H9 (cell line): ENCODE results near the gene FARSB. TPM values are rescaled to one million over a fixed set of nuclear protein-coding genes. Genes with fewer than 3 reads are reported as not detected.

Experiments
- DNase-seq: peaks from one replicate; pipeline ENCODE4 v3.0.0-alpha.2; 2017
- H2AFZ ChIP-seq: one replicate; pipeline ENCODE4 v1.6.1; 2013; ENCODE audit warnings: mild to moderate bottlenecking, low read length, control low read depth, moderate library complexity
- H2AK5ac ChIP-seq: 2 replicates; pipeline ENCODE4 v1.6.1; 2013; ENCODE audit warnings: low read length, control low read depth, mixed read lengths; ENCODE audit not compliant: insufficient read length
- H2BK120ac ChIP-seq: one replicate; pipeline ENCODE4 v1.6.1; 2013; ENCODE audit warnings: low read depth, mild to moderate bottlenecking, low read length, control low read depth, inconsistent platforms; ENCODE audit not compliant: poor library complexity, severe bottlenecking
- H2BK12ac ChIP-seq: 2 replicates; pipeline ENCODE4 v1.6.1; 2013; ENCODE audit warnings: low read length, control low read depth, mixed read lengths, low read depth; ENCODE audit not compliant: insufficient read length
- H2BK15ac ChIP-seq: 2 replicates; pipeline ENCODE4 v1.6.1; 2013; ENCODE audit warnings: low read depth, low read length, control low read depth
- H2BK20ac ChIP-seq: one replicate; pipeline ENCODE4 v1.6.1; 2013; ENCODE audit warnings: low read depth, mild to moderate bottlenecking, low read length, control low read depth, inconsistent platforms; ENCODE audit not compliant: poor library complexity, severe bottlenecking
- H2BK5ac ChIP-seq: 2 replicates; pipeline ENCODE4 v1.6.1; 2013; ENCODE audit warnings: low read length, control low read depth, mixed read lengths; ENCODE audit not compliant: insufficient read length
- H3K14ac ChIP-seq: 2 replicates; pipeline ENCODE4 v1.6.1; 2013; ENCODE audit warnings: low read length, control low read depth; ENCODE audit not compliant: insufficient read depth
- H3K18ac ChIP-seq: 2 replicates; pipeline ENCODE4 v1.6.1; 2013; ENCODE audit warnings: low read depth, mild to moderate bottlenecking, mixed read lengths, low read length, control low read depth; ENCODE audit not compliant: insufficient read length
- H3K23ac ChIP-seq: 2 replicates; pipeline ENCODE4 v1.6.1; 2013; ENCODE audit warnings: low read length, control low read depth, mixed read lengths, low read depth; ENCODE audit not compliant: insufficient read length
- H3K23me2 ChIP-seq: 2 replicates; pipeline ENCODE4 v1.6.1; 2013; ENCODE audit warnings: low read depth, mild to moderate bottlenecking, mixed read lengths, low read length, control low read depth; ENCODE audit not compliant: insufficient read length, poor library complexity, severe bottlenecking
- H3K27ac ChIP-seq: 2 replicates; pipeline ENCODE4 v1.5.1; 2013; ENCODE audit warnings: low read length, control low read depth, mixed read lengths, low read depth; ENCODE audit not compliant: insufficient read length
- H3K27me3 ChIP-seq: 2 replicates; pipeline ENCODE4 v1.6.1; 2013; ENCODE audit warnings: low read length, control low read depth, inconsistent platforms; ENCODE audit not compliant: insufficient read depth
- H3K4ac ChIP-seq: 2 replicates; pipeline ENCODE4 v1.6.1; 2013; ENCODE audit warnings: low read depth, mild to moderate bottlenecking, control low read depth, inconsistent platforms, low read length, moderate library complexity
- H3K4me1 ChIP-seq: 2 replicates; pipeline ENCODE4 v1.6.1; 2013; ENCODE audit warnings: low read length, control low read depth, inconsistent platforms; ENCODE audit not compliant: insufficient read depth
- H3K4me2 ChIP-seq: 2 replicates; pipeline ENCODE4 v1.6.1; 2013; ENCODE audit warnings: low read length, control low read depth, mixed read lengths; ENCODE audit not compliant: insufficient read length, insufficient read depth
- H3K56ac ChIP-seq: 2 replicates; pipeline ENCODE4 v1.6.1; 2013; ENCODE audit warnings: low read depth, mild to moderate bottlenecking, mixed read lengths, low read length, control low read depth; ENCODE audit not compliant: insufficient read length
- H3K79me1 ChIP-seq: 2 replicates; pipeline ENCODE4 v1.6.1; 2013; ENCODE audit warnings: low read depth, mild to moderate bottlenecking, moderate library complexity, low read length, control low read depth, inconsistent platforms; ENCODE audit not compliant: insufficient read depth, poor library complexity, severe bottlenecking
- H3K79me2 ChIP-seq: 2 replicates; pipeline ENCODE4 v1.6.1; 2013; ENCODE audit warnings: low read length, control low read depth, inconsistent platforms; ENCODE audit not compliant: insufficient read depth
- H3K9ac ChIP-seq: 2 replicates; pipeline ENCODE4 v1.6.1; 2013; ENCODE audit warnings: low read length, control low read depth, mixed read lengths; ENCODE audit not compliant: insufficient read length; ENCODE audit errors: extremely low read depth
- H3K9me3 ChIP-seq: one replicate; pipeline ENCODE4 v1.6.1; 2013; ENCODE audit warnings: low read depth, low read length, inconsistent platforms; ENCODE audit not compliant: control insufficient read depth
- H3T11ph ChIP-seq: one replicate; pipeline ENCODE4 v1.6.1; 2013; ENCODE audit warnings: mild to moderate bottlenecking, low read length, control low read depth, inconsistent platforms
- H4K20me1 ChIP-seq: one replicate; pipeline ENCODE4 v1.6.1; 2013; ENCODE audit not compliant: control insufficient read depth, insufficient read length, insufficient read depth
- H4K5ac ChIP-seq: 2 replicates; pipeline ENCODE4 v1.6.1; 2013; ENCODE audit warnings: low read depth, mild to moderate bottlenecking, mixed read lengths, low read length, control low read depth; ENCODE audit not compliant: insufficient read length
- H4K8ac ChIP-seq: replicated peaks from 2 replicates; pipeline ENCODE4 v1.6.1; 2013; ENCODE audit warnings: low read length, control low read depth, mixed read lengths, low read depth; ENCODE audit not compliant: insufficient read length
- H4K91ac ChIP-seq: 2 replicates; pipeline ENCODE4 v1.6.1; 2013; ENCODE audit warnings: low read depth, mild to moderate bottlenecking, moderate library complexity, mixed read lengths, low read length, control low read depth; ENCODE audit not compliant: insufficient read length
- H3K27ac Mint-ChIP-seq, 3 experiments: 2 replicates in 2 of 3; 3 replicates in 1 of 3; pipeline ENCODE4 v1.8.0; 2020 to 2021; ENCODE audit warnings: mixed read lengths in 3 of 3, mild to moderate bottlenecking in 1 of 3, moderate library complexity in 1 of 3
- H3K27me3 Mint-ChIP-seq: 2 replicates; pipeline ENCODE4 v1.8.0; 2021; ENCODE audit warnings: low read depth, mild to moderate bottlenecking, moderate library complexity, mixed read lengths
- H3K36me3 Mint-ChIP-seq, 3 experiments: 2 replicates in 2 of 3; 3 replicates in 1 of 3; pipeline ENCODE4 v1.8.0; 2020 to 2021; ENCODE audit warnings: low read depth in 3 of 3, mixed read lengths in 3 of 3; ENCODE audit not compliant: insufficient read depth in 1 of 3
- H3K4me1 Mint-ChIP-seq, 2 experiments: 2 replicates each; pipeline ENCODE4 v1.8.0; 2020; ENCODE audit warnings: mixed read lengths in 2 of 2
- H3K4me3 Mint-ChIP-seq, 2 experiments: 2 replicates in 1 of 2; 3 replicates in 1 of 2; pipeline ENCODE4 v1.8.0; 2020 to 2021; ENCODE audit warnings: mild to moderate bottlenecking in 2 of 2, mixed read lengths in 2 of 2, moderate library complexity in 1 of 2
- H3K9me3 Mint-ChIP-seq, 2 experiments: 2 replicates in 1 of 2; 3 replicates in 1 of 2; pipeline ENCODE4 v1.8.0; 2020; ENCODE audit warnings: mild to moderate bottlenecking in 2 of 2, mixed read lengths in 2 of 2, moderate library complexity in 1 of 2
- CTCF ChIP-seq: fragments of 200-600 bp; sonication (generic); conservative IDR thresholded peaks from 3 replicates; pipeline ENCODE4 v1.8.0; 2021; ENCODE audit warnings: antibody characterized with exemption, mild to moderate bottlenecking
- WGBS: extraction: QIAGEN DNeasy Blood & Tissue Kit; methylation state at CpG from one replicate; pipeline ENCODE4 v1.1.7; 2013; ENCODE audit warnings: missing lambda C conversion rate, low lambda C conversion rate, mixed read lengths; ENCODE audit not compliant: insufficient read length; ENCODE audit errors: extremely low coverage; 5-methylcytosine and 5-hydroxymethylcytosine counted together
- total RNA-seq: library from RNA; stranded (reverse); gene quantifications from 2 replicates; pipeline ENCODE4 v1.2.1, GENCODE V29; 2021

Gene FARSB
- total RNA-seq, 1 experiment from 2014 or later: 32.1 TPM

GRCh38 chr2:222688917-222689316 is 33.0 kb upstream of the FARSB start:
- Histone ChIP-seq H2BK12ac (no peak overlapping the region), H2BK15ac (no peak overlapping the region), H4K5ac (no peak overlapping the region), H3K4me1 (no peaks in the 10 kb centered on the region), H3K4me2 (no peak overlapping the region), H3K56ac (no peak overlapping the region), H3K23ac (no peak overlapping the region), H4K20me1 (no peaks in the 10 kb centered on the region), H3K79me1 (no peaks in the 10 kb centered on the region), H3T11ph (no peak overlapping the region), H2AK5ac (no peak overlapping the region), H4K91ac (no peak overlapping the region), H3K27me3 (no peaks in the 10 kb centered on the region), H3K27ac (no peak overlapping the region), H3K23me2 (no peaks in the 10 kb centered on the region), H3K79me2 (no peaks in the 10 kb centered on the region), H2BK20ac (no peak overlapping the region), H2BK5ac (no peak overlapping the region), H3K9ac (no peak overlapping the region), H3K4ac (no peak overlapping the region), H4K8ac (no peak overlapping the region), H2BK120ac (no peak overlapping the region), H3K14ac (no peak overlapping the region), H3K18ac (no peak overlapping the region), H3K9me3 (no peaks in the 10 kb centered on the region), H2AFZ (no peak overlapping the region)
- TF ChIP-seq CTCF: no peak
- no peak for DNase-seq
- peaks cover 3 to 5% (median 3%) of the 10 kb centered on the region in 3 experiments; a peak in 3 of 7 replicates for H3K36me3 Mint-ChIP-seq
- H3K9me3 Mint-ChIP-seq: peaks cover 4 to 5% of the 10 kb centered on the region in 2 experiments
- H3K4me1 Mint-ChIP-seq: no peaks in the 10 kb centered on the region
- no peak overlapping the region for H3K4me3 Mint-ChIP-seq
- no peaks in the 10 kb centered on the region; the same call in 1 of the 2 replicates for H3K27me3 Mint-ChIP-seq
- H3K27ac Mint-ChIP-seq: no peak overlapping the region
- no CpG with 5 or more reads among the region's 2 CpGs for WGBS
